GM18868 (cell line): Measurements from ENCODE around the gene CD247.

Experiments used
- ATAC-seq: cut with Tn5 transposase; IDR thresholded peaks from one replicate; pipeline ENCODE4 v1.9.1; 2021; ENCODE audit warnings: mild to moderate bottlenecking, moderate library complexity; ENCODE audit not compliant: unreplicated experiment

Gene CD247

DNA sequence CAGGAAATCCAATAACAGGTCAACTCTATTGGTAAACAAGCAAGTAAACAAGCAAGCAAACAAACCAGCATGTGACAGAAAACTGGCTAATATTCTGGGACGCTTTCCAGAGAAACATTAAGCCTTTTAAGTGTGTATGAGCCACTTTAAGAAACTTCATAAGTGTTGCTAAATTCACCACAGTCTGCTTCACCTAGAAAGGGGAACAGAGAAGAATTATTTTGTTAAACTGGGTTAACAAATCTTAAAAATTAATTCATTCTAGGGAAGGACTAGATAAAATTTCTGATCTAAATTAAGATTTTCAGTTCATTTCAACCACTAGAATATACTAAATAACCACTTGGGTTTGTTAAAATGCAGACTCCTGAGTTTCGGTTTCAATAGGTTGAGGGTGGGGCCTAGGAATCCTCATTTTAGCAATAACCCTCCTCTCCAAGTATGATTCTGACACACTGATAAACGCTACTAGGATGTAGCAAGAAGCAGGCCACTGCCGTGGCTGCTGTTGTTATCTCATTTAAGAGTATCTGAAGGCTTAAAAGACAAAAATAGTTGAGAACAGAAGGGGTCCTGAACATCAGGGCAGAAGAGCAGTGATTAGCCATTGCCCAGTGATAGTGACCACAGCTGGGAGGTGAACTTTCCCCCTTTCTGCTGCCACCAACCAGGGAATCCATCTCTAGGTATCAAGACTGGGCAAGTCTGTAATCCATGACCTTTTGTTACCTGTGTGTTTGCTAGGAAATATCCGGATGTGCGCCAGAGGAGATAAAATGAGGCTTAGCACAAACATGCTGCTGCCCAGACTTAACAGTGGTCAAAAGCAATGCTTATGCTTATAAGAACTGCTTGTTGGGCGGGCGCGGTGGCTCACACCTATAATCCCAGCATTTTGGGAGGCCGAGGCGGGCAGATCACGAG lies 24.0 kb upstream of the CD247 start:
- ATAC-seq, result no peak

- no peak for ATAC-seq
Measured at GRCh38 chr1:167541610-167542009, 23.3 kb upstream of the CD247 start.

DNA sequence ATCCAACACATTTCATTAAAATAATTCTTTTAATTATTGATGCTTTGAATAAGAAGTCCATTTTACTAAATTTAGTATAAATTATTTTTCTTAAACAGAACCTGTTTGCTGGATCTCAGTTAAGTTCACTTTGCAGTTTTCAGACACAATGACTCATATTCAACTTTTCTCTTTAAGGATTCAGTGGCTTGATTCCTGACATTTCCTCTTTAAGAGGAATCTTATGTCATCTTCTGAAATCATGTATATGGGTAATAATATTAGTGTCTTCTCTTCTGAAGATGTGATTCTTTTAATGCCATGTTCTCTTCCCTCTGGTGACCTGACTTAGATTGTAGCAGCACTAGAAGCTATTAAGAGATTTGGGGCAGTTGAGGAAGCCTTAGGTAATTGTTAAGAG lies 22.7 kb upstream of the CD247 start:
- ATAC-seq, result no peak

DNA sequence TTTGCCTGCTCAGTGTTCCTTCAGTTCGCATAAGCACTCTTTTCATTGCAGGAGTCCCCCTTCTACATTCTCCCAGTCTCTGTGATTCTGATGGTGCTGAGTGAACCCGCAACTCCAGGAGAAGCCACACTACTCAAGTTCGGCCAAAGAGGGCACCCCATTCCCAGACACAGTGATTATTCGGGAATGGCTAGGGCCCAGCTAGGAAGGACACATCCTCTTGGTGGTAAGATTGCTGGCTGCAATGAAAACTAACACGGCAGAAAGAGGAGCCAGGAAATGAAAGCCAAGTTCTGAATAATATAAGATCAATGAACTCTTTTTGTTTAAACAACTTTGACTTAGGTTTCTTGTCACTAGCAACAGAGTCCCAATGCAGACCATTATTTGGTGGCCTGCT lies 20.3 kb upstream of the CD247 start:
- ATAC-seq, result no peak

DNA sequence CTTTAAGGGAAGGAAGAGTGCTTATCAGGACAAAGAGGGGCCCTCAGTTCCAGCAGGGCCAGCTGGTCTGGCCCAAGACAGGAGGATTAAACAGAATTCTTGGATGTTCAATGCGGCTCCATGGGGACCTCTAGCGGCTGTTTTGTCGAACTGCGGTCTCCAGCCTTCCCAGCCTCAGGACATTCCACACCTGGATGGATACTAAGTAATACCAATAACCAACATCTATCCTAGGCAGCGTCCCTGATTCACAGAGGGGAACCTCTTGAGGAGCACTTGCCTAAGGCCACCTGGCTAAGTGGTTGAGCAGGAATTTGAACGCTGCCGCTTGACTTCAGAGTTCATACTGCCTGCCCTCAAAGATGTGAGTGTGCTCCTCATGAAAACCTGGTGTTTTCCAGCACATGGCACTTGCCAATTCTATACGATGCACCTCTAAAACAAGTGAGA lies 15.5 kb upstream of the CD247 start:
- peak; percentile 70 for ATAC-seq

DNA sequence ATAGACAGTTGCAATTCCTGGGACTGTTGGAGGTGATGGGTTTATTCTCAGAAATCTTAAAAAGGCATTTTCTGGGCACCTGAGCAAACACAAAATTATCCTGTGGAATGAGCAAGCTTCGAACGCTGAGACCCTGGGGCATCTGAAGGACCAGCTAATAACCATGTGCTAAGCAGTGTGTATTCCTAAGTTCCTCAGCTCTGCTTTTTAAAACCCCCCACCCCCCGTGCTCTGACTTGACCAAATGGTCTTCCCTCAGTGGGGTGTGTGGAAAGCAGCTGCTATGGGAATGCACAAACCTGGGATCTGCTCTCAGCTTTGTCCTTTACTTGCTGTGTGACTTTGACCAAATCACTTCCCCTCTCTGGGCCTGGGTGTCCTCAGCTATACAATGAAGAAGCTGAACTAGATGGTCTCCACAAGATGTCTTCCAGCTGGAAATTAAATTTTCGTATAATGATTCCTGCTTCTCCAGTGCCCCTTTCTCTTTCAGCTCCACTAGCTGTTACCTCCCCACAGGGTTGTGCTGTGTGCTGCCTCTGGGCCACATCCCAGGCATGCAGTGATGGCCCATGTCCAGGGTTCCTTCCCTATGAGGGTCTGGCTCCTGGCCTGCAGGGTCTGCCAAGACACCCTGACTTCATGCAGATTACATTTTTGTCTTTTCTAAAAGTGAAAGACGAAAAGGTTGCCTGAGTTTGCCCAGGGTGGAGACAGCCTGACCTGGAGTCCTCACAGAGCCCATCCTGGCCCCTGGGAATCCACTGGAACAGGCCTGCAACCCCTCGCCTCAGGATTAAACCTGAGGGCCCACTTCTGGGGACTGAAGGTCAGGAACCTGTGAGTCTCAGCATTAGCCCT lies 14.9 kb upstream of the CD247 start:
- ATAC-seq, result peak; percentile 8

GRCh38 chr1:167532375-167532774 lies 14.0 kb upstream of the CD247 start:
- ATAC-seq, result no peak

- no peak for ATAC-seq
Measured at GRCh38 chr1:167529829-167530474, 11.6 kb upstream of the CD247 start.

GRCh38 chr1:167528057-167528728 lies 9.9 kb upstream of the CD247 start:
- ATAC-seq, result no peak

- no peak for ATAC-seq
Measured at GRCh38 chr1:167526667-167527383, 8.5 kb upstream of the CD247 start.

DNA sequence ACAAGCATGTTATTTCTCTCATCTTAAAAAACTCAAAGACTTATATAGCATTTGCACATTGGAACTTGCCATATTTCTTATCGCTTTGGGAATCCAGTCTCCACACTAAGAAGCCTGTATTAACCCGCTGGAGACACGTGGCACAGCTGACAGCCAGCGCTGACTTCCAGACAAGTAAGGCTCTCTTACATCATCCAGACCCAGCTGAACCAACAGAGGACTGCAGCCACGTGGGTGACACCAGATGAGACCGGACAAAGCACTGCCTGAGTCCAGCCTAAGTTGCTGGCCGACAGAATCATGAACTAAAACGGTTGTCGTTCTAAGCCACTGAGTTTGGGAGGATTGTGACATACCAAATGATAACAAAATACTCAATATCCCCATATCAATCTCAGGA lies 6.3 kb upstream of the CD247 start:
- no peak for ATAC-seq

DNA sequence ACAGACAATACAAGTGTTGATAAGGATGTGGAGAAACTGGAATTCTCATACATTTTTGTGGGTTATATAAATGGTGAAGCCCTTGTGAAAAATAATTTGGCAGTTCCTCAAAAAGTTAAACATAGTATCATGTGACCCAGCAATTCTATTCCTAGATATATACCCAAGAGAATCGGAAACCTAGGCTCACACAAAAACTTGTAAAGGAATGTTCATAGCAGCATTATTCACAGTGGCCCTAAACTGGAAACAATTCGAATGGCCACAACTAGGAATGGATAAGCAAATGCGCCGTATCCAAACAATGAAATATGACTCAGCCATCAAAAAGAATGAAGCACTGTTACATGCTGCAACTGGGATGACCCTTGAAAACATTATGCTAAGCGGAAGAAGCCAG lies 3.9 kb upstream of the CD247 start:
- no peak for ATAC-seq

- no peak for ATAC-seq
Measured at GRCh38 chr1:167520711-167521206, 2.4 kb upstream of the CD247 start.

DNA sequence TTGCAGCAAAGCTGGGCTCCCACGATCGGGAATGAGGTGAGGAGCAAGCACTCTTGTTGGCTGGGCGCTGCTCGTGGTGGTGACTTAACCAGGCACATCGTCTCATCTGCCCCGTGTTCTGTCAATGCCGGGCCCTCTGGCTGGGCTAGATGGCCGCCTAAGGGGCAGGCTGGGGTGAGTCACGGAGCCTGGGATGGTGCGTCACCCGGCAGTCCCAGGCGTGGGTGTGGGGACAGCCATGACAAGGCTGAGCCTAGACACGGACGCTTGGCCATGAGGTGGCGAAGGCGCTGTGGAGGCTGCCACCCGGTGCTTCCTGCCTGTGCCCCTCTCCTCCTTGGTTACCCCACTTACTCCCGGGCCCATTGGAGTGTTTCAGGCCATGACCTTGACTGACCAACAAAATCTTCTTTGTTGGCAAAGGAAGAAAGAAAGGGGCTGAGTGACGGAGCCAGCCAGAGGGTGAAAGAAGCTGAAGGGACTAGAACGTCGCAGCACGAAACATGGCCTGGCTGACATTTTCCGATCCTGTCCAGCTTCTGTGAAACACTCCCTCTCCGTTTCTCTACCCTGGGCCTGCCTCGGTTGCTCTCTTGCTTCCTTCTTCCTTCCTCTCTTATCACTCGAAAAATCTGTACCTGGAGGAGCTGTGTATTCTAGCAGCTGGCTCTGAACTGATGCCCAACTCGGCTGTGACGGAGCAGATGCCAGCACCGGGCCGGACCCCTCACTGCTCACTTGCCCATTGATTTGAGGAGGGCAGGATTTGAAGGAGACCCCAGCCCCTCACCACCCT lies 596 bp downstream of the CD247 start:
- no peak for ATAC-seq

GRCh38 chr1:167516404-167517388 lies 1.6 kb downstream of the CD247 start:
- ATAC-seq, result no peak

DNA sequence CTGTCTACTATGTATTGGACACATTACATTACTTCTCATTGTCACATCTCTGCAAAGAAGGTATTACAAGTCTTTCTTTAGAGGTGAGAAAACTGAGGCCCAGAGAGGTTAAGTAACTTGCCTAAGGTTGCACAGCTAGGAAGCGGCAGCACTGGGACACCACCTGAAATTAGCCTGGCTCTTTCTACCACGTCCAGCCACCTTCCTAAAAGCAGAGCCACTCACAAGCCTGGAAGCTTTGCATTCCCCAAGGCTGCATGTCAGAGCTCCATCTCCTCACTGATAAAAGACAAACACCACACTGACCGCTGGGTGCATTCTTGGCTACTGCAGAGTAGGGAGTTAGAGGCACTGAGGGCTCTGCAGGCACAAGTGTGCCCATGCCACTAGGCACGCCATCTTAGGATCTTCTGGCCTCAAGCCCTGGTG lies 2.4 kb downstream of the CD247 start:
- no peak for ATAC-seq

- ATAC-seq, result no peak
Measured at GRCh38 chr1:167515461-167515860, 2.9 kb downstream of the CD247 start.

DNA sequence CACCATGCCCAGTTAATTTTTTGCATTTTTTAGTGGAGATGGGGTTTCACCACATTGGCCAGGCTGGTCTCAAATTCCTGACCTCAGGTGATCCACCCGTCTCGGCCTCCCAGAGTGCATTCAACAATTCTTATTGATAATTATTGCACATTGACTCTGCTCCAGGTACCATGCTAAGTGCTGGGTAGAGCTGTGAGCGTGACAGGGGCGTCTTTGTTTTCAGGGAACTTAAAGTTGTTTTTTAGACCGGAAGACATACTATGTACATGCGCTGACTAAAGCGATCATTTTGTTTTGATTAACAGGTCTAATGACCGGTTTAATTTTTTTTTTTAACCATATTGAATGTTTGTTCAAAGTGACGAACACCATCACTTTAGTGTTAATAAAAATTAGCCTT lies 4.0 kb downstream of the CD247 start:
- ATAC-seq, result no peak
